ENCODE results near the gene KCNB1.

Gene KCNB1

GRCh38 chr20:49347156-49347555 lies 135.3 kb downstream of the KCNB1 start:
- DNase-seq: no peak

GRCh38 chr20:49346682-49347081 lies 135.8 kb downstream of the KCNB1 start:
- no peak for DNase-seq

- no peak for DNase-seq
These were observed 136.9 kb downstream of the KCNB1 start for GRCh38 chr20:49345524-49345923.

- no peak for DNase-seq
These were observed 137.5 kb downstream of the KCNB1 start for GRCh38 chr20:49344975-49345374.

- no peak for DNase-seq
These were observed 138.3 kb downstream of the KCNB1 start for GRCh38 chr20:49344140-49344539.

GRCh38 chr20:49343246-49343645 lies 139.2 kb downstream of the KCNB1 start:
- no peak for DNase-seq

- DNase-seq: no peak
These were observed 142.1 kb downstream of the KCNB1 start for GRCh38 chr20:49340161-49340966.

- DNase-seq: no peak
These were observed 143.3 kb downstream of the KCNB1 start for GRCh38 chr20:49339123-49339522.

GRCh38 chr20:49338061-49338460 lies 144.4 kb downstream of the KCNB1 start:
- no peak for DNase-seq

- no peak for DNase-seq
These were observed 145.1 kb downstream of the KCNB1 start for GRCh38 chr20:49337357-49337756.

GRCh38 chr20:49336786-49337185 lies 145.7 kb downstream of the KCNB1 start:
- no peak for DNase-seq

GRCh38 chr20:49335476-49335875 lies 147.0 kb downstream of the KCNB1 start:
- DNase-seq: no peak

GRCh38 chr20:49330701-49331615 lies 151.5 kb downstream of the KCNB1 start:
- DNase-seq: no peak

GRCh38 chr20:49328790-49329189 lies 153.7 kb downstream of the KCNB1 start:
- no peak for DNase-seq

GRCh38 chr20:49326026-49326425 lies 156.4 kb downstream of the KCNB1 start:
- no peak for DNase-seq

- DNase-seq: no peak
These were observed 158.2 kb downstream of the KCNB1 start for GRCh38 chr20:49324306-49324705.

GRCh38 chr20:49323622-49324238 lies 158.7 kb downstream of the KCNB1 start:
- DNase-seq: peak; percentile 15

GRCh38 chr20:49320460-49320859 lies 162.0 kb downstream of the KCNB1 start:
- no peak for DNase-seq

GRCh38 chr20:49319208-49319809 lies 163.2 kb downstream of the KCNB1 start:
- DNase-seq: no peak

- no peak for DNase-seq
These were observed 163.8 kb downstream of the KCNB1 start for GRCh38 chr20:49318430-49319207.

- DNase-seq: no peak
These were observed 164.4 kb downstream of the KCNB1 start for GRCh38 chr20:49318091-49318429.

GRCh38 chr20:49316704-49317103 lies 165.8 kb downstream of the KCNB1 start:
- no peak for DNase-seq
